HG03196 (cell line): Measurements from ENCODE around the gene INTS7.
A peak's percentile ranks its signal among the peaks of the same experiment; 100 is the strongest.
"Not testable (repeated sequence)": the region's sequence is repeated elsewhere in the genome, so short reads cannot be mapped to it uniquely, and the experiment has no call there.

ENCODE experiments used
- ATAC-seq: cut with Tn5 transposase; IDR thresholded peaks from one replicate; pipeline ENCODE4 v1.9.1; 2021; ENCODE audit not compliant: unreplicated experiment

INTS7 gene

DNA sequence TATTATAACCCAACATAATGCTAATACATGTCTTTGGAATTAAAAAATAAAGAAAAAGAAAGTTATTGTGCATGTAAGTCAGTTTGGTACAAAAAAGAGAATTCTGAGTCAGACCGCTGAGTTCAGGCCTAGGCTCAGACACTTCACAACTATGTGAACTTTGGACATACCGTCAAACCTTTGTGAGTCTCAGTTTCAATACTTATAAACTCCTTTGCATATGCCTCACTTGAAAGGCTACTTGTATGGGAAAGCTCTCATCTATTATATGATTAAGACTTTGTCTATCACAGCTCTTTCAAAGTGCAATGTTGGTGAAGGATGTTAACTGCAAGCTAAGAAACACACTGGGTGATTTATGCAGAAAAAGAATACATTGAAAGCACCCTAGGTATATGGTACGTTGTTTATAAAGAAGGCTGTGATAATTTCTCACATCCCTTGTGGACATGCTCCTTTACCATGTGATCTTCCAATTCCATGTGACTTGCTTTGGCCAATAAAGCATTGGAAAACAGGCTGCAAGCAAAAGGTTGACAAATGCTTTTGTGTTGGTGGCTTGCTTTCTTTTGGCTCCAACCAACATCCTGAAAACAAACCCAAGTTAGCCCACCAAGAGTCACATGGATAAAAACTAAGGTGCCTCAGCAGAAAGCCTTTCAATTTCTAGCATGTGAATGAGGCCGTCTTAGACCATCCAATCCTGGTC, 49.6 kb downstream of the INTS7 start:
- ATAC-seq, result peak; percentile 91

GRCh38 chr1:211978596-211978995, 56.8 kb downstream of the INTS7 start:
- ATAC-seq, result no peak

DNA sequence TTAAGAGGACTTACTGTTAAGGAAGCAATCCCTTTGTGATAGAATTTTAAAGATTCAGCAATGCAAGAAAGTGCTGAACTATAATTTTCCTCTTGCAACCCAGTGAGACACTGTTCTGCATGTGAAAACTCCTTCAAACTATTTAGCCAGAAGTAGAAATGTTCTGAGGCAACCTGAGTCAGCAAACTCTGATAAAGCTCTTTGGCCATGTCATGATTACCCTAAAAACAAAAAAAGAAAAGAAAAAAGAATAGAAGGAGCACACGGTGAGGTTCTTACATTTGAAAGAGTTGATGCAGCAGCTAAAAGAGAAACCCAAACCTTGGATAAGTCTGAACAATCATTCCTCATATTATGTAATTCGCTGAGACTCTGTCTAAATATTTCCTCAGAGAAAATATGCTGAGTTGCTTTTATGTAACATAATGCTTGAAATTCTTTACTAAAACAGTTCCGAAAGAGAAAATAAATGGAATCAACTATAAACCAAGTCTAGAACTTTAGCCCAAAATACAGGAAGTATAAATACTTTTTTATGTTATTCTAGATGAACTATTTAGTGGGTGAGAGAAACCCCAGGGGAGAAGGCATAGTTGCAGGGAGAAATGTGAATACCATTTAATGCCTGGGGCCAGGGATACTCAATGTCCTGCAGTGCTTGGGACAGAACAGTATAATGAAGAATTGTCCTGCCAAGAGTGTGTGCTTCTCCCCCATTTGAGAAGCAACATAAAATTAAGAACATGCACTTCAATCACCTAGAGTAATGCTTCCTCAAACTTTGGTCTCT, 60.0 kb downstream of the INTS7 start:
- ATAC-seq, result no peak

DNA sequence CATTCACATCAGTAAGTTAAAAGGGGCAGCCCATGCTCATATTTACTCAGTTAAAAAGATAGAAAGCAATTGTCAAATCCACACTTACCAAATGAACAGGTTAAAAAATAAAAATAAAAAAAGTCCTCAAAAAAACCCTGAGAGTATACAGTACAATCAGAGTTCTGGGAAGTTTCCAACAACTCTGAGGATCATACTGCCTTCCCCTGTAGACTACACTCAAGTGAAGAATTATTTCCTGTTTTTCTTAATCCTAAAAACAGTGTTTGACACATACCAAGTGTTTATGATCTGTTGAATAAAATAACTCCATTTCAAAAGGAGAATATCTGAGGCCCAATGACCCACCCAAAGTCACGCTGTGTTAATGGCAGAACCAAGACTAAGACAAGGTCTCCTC, 61.8 kb downstream of the INTS7 start:
- no peak for ATAC-seq

GRCh38 chr1:211968200-211968834, 67.0 kb downstream of the INTS7 start:
- ATAC-seq, result no peak

- no peak for ATAC-seq
Measured at GRCh38 chr1:211967704-211968103, 67.7 kb downstream of the INTS7 start.

- no peak for ATAC-seq
Measured at GRCh38 chr1:211965108-211965805, 70.1 kb downstream of the INTS7 start.

- no peak for ATAC-seq
Measured at GRCh38 chr1:211959680-211960079, 75.7 kb downstream of the INTS7 start.

DNA sequence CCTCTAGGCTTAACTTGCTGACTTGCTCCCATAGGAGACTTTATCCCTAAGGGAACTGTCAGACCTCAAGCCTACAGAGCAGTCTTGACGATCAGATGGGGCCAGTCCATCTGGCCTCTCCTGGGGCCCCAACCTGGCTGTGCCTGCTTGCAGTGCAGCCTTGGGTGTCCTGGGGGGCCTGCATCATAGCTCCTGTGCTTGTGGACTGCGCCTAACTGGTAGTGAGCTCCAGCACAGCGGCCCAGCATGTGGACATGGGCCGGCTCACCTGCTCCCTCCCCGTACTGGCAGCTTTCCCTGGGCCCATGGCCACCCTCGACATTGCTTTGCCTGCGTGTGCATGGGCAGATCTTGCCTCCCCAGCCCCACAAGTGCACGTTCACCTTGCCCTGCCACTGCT, 76.1 kb downstream of the INTS7 start:
- ATAC-seq, result no peak

GRCh38 chr1:211954028-211954427, 81.3 kb downstream of the INTS7 start:
- ATAC-seq, result not testable (repeated sequence)

GRCh38 chr1:211953543-211953942, 81.8 kb downstream of the INTS7 start:
- not testable (repeated sequence) for ATAC-seq

GRCh38 chr1:211952299-211952698, 83.1 kb downstream of the INTS7 start:
- no peak for ATAC-seq

DNA sequence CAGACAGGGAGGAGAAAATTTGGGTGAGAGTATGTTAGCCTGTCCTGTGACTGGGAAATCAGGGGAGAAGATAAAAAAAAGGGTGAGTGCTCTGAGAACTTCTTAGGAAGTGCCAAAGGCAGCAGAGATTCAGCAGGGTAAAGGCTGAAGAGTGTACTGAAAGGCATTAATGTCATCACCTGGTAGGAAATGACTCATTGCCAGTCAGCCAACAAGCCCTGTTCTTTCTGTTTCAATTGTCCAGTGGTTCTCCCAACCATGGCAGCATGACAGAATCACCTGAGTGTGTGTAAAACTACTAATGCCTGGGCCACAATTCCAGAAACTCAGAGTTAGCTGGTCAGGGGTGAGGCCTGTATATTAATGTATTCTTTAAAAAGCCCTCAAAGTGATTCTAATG, 83.5 kb downstream of the INTS7 start:
- ATAC-seq, result peak; percentile 94

- ATAC-seq, result no peak
Measured at GRCh38 chr1:211948377-211948776, 87.0 kb downstream of the INTS7 start.

DNA sequence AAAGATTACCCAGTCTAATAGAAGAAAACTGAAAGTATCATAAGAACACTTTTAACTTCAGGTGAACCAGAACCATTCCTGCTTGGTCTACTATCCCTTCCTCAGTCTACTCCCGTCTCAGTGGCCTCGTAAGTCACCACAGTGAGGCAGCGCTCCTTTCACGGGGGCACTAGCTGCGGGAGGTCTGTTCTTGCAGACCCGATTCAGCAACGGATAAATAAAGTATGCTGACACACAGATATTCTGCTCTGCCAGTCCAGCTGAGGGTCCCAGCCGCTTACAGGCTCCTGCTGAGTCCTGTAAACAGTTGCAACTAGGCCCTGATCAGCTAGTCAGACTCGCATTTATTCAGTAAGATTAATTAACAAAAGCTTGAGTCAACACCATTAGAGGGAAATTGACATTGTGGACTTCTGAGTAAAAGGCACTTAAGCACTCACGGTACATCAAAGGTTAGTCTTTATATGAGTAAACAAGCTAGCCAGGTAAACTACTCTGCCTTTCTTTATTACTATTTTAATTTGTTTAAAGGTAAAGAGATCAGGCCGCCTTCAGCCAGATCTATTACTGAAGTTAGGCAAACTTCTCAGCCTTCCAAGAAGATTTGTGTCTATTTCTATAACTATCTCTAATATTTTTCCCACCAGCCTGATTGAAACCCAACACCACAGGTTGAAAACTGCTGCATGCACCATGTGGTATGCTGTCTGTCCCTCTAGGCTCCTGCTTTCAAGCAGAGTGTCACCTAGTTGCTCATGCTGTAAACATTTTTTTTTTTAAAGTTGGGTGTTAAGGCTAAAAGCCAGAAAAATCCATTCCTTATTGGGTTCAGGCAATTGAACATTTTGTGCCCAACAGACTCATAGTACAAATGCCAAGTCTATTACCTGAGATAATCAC, 87.7 kb downstream of the INTS7 start:
- ATAC-seq, result no peak

- no peak for ATAC-seq
Measured at GRCh38 chr1:211944733-211945500, 90.4 kb downstream of the INTS7 start.

DNA sequence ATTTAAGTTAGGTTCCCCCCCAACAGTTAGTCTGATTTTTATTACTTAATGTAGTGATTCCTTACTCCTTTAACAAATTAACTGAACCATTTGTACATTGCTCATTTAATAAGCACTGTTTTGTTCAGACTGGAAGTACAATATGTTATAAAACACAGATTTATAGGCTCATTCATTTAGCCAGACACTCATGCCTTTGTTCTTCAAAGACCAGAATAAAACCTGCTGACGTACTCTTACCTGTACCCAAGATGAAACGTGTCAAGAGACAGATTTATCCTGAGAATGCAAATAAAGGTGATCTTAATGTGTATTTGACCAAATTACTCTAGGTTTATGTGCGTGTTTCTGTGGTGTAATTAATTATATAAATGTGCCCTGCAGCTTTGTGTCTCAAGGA, 92.8 kb downstream of the INTS7 start:
- ATAC-seq, result no peak

- peak; percentile 70 for ATAC-seq
Measured at GRCh38 chr1:211939876-211940468, 95.4 kb downstream of the INTS7 start.

DNA sequence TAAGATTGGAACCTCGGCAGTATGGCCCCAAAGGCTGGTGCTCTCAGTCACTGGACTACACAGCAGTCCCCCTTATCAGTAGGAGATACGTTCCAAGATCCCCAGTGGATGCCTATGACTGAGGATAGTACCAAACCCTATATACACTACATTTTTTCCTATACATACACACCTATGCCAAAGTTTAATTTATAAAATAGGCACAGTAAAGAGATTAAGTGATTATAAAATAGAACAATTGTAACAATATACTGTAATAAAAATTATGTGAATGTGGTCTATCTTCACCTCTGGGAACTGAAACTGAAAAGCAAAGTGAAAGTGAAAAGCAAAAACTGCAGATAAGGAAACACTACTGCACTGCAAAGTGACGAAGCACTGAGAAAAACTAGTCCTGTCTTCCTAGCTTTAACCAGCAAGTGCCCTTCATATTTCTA, 96.8 kb downstream of the INTS7 start:
- no peak for ATAC-seq
